Thymus (tissue), 11 donors: Measurements from ENCODE around the gene MAST2. TPM values are rescaled to one million over a fixed set of nuclear protein-coding genes. Genes with fewer than 3 reads are reported as not detected.
"Not testable (repeated sequence)": the region's sequence is repeated elsewhere in the genome, so short reads cannot be mapped to it uniquely, and the experiment has no call there.

ENCODE experiments used
- DNase-seq, 9 donors: peaks; one replicate each; pipeline ENCODE4 v3.0.0-alpha.2; 2013; ENCODE audit warnings: low spot score in 9 of 9, low read depth in 6 of 9, missing footprints in 1 of 9
- H3K27ac ChIP-seq, 2 donors: one replicate each; pipeline ENCODE4 v1.5.1; 2013; ENCODE audit warnings: control low read depth in 1 of 2, low read depth in 1 of 2, low read length in 1 of 2, mild to moderate bottlenecking in 1 of 2, moderate library complexity in 1 of 2
- H3K27me3 ChIP-seq, 2 donors: one replicate each; pipeline ENCODE4 v1.5.1; 2013; ENCODE audit warnings: low read length in 1 of 2; ENCODE audit not compliant: control insufficient read depth in 2 of 2, insufficient read depth in 1 of 2
- H3K36me3 ChIP-seq, 2 donors: one replicate each; pipeline ENCODE4 v1.5.1; 2013; ENCODE audit warnings: low read length in 1 of 2, mild to moderate bottlenecking in 1 of 2, moderate library complexity in 1 of 2; ENCODE audit not compliant: control insufficient read depth in 2 of 2, insufficient read depth in 2 of 2
- H3K4me1 ChIP-seq, 2 donors: one replicate each; pipeline ENCODE4 v1.5.1; 2013; ENCODE audit warnings: low read length in 2 of 2; ENCODE audit not compliant: control insufficient read depth in 2 of 2, insufficient read depth in 2 of 2
- H3K4me3 ChIP-seq, 2 donors: one replicate each; pipeline ENCODE4 v1.5.1; 2013; ENCODE audit warnings: low read length in 2 of 2, control low read depth in 1 of 2, mild to moderate bottlenecking in 1 of 2
- H3K9me3 ChIP-seq, 2 donors: one replicate each; pipeline ENCODE4 v1.5.1; 2013; ENCODE audit warnings: low read length in 1 of 2, mild to moderate bottlenecking in 1 of 2; ENCODE audit not compliant: control insufficient read depth in 2 of 2, insufficient read depth in 1 of 2
- WGBS: extraction: QIAGEN DNeasy Blood & Tissue Kit; methylation state at CpG from one replicate; pipeline ENCODE4 v1.1.7; 2013; 5-methylcytosine and 5-hydroxymethylcytosine counted together
- polyA plus RNA-seq: library from polyadenylated mRNA; stranded (reverse); fragments of 200-250 nt; gene quantifications from one replicate; pipeline ENCODE4 v1.2.3, GENCODE V29; 2013
- total RNA-seq: library from RNA; stranded (reverse); fragments of 120-200 nt; gene quantifications from one replicate; pipeline ENCODE4 v1.2.4, GENCODE V29; 2013
- donor health status: healthy.

Gene MAST2
- total and polyA plus RNA-seq, 2 donors: 3.4 to 8.8 TPM

DNA sequence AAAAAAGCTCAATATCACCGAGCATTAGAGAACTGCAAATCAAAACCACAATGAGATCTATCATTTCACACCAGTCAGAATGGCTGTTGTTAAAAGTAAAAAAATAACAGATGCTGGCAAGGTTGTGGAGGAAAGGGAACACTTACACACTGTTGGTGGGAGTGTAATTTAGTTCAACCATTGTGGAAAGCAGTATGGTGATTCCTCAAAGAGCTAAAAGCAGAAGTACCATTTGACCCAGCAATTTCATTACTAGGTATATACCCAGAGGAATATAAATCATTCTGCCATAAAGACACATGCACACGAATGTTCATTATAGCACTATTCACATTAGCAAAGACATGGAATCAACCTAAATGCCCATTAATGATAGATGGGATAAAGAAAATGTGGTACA is 146.1 kb downstream of the MAST2 start:
- H3K36me3 ChIP-seq, H3K4me3 ChIP-seq, H3K27ac ChIP-seq, H3K4me1 ChIP-seq, DNase-seq, H3K9me3 ChIP-seq, H3K27me3 ChIP-seq: not testable (repeated sequence)
- WGBS: 27% methylated on average over 2 of the region's 2 CpGs

GRCh38 chr1:45952072-45952471 is 148.7 kb downstream of the MAST2 start:
- H3K36me3 ChIP-seq: no peaks in the 10 kb centered on the region
- no peaks in the 10 kb centered on the region for H3K9me3 ChIP-seq
- DNase-seq: no peak
- H3K4me3 ChIP-seq: no peak overlapping the region
- H3K27ac ChIP-seq: no peak overlapping the region
- H3K4me1 ChIP-seq: no peaks in the 10 kb centered on the region
- 96% methylated on average over 2 of the region's 2 CpGs for WGBS
- H3K27me3 ChIP-seq: no peaks in the 10 kb centered on the region

DNA sequence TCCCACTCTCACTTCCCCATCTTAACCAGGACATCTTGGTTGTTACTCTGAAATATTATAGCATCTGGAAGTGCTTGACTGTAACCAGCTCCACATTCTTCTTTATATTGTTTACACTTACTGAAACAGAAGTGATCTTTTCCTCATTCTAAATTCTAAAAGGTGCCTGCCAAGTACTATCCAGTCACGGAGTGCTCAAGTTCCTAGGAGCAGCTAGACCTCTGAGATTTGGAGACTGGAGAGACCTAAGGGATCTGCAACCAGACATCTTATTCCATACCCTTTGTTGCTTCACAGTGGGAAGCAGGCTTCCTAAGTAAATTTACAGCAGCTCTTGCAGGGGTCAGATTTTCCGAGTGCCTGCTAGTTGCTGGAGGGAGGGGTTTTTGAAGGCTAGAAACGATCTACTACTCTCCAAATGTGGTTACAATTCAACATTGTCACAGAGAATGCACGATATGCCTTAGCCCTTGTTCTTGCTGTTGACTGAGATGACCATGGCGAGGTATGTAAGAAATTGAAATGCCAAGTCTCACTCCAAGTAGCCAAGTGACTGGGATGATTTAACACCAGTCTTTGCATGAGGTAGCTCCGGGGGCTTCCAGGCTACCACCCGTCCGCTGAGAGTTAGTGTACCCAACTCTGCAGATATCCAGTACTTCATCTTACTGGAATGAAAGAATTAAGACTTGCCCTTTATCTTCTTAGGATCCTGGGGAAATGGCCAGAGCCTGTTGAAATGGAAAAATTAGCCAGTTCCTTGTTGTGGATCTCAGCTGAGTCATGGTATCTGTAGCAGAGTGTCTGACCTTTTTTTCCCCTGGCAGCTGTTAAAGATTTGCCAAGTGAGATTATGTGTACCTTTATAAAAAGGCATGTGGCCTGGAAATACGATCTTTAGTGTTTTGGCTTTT is 150.8 kb downstream of the MAST2 start:
- H3K4me1 ChIP-seq: no peaks in the 10 kb centered on the region
- H3K36me3 ChIP-seq: no peaks in the 10 kb centered on the region
- WGBS: 89% methylated on average over 9 of the region's 9 CpGs
- DNase-seq: no peak
- no peaks in the 10 kb centered on the region for H3K9me3 ChIP-seq
- H3K27ac ChIP-seq: no peak overlapping the region
- no peak overlapping the region for H3K4me3 ChIP-seq
- H3K27me3 ChIP-seq: no peaks in the 10 kb centered on the region

- Histone ChIP-seq H3K27ac (no peak overlapping the region), H3K36me3 (no peaks in the 10 kb centered on the region)
- WGBS: 95% methylated on average over 2 of the region's 2 CpGs
Observed at GRCh38 chr1:45957684-45958083, 154.3 kb downstream of the MAST2 start.

GRCh38 chr1:45958317-45958716 is 154.9 kb downstream of the MAST2 start:
- Histone ChIP-seq H3K4me1 (no peaks in the 10 kb centered on the region), H3K27me3 (no peaks in the 10 kb centered on the region), H3K27ac (no peak overlapping the region), H3K36me3 (no peaks in the 10 kb centered on the region), H3K4me3 (no peak overlapping the region), H3K9me3 (no peaks in the 10 kb centered on the region)
- no peak for DNase-seq

More at GRCh38 chr1:45957684-45958083, 154.3 kb downstream of the MAST2 start:
- H3K4me3 ChIP-seq: no peak overlapping the region
- no peak for DNase-seq
- H3K27me3 ChIP-seq: no peaks in the 10 kb centered on the region
- H3K9me3 ChIP-seq: no peaks in the 10 kb centered on the region
- no peaks in the 10 kb centered on the region for H3K4me1 ChIP-seq

DNA sequence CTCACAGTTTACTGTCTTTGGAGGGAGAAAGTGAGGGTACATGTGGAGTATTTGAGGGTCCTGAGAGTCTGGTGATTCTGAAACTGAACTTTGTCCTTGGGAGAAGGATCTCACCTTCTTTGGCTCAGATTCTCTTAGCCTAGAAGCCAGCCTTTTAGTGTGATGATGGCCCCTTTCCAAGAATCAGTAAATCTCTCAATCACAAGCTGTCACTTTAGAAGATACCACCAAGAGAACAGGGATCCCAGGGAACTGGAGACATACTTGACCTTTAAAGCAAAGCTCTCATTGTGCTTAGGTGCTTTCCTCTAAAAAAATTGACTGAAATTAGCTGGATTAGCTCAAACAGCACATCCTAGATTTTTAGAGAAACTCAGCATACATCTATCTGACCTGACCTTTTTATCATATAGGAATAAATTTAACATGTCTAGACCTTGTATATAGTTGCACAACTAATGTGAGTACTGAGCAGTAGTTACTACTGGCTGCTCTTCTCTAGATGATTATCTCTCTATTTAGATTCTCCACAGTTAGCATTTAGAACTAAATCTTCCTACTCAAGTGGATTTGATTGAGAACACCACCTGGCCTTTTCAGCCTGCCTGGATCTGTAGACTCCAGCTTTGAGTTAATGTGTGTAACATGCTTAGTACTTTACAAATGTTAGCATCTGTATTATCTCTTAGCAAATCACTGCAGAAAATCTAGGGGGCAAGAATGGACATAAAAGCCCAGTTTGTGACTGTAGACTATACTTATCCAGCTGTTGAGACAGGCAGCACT is 157.7 kb downstream of the MAST2 start:
- no peak overlapping the region for H3K27ac ChIP-seq
- H3K4me1 ChIP-seq: no peaks in the 10 kb centered on the region
- H3K27me3 ChIP-seq: no peaks in the 10 kb centered on the region
- no peak for DNase-seq
- no peak overlapping the region for H3K4me3 ChIP-seq
- H3K9me3 ChIP-seq: no peaks in the 10 kb centered on the region
- H3K36me3 ChIP-seq: no peaks in the 10 kb centered on the region

DNA sequence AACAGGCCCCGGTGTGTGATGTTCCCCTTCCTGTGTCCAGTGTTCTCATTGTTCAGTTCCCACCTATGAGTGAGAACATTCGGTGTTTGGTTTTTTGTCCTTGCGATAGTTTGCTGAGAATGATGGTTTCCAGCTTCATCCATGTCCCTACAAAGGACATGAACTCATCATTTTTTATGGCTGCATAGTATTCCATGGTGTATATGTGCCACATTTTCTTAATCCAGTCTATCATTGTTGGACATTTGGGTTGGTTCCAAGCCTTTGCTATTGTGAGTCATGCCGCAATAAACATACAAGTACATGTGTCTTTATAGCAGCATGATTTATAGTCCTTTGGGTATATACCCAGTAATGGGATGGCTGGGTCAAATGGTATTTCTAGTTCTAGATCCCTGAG is 158.5 kb downstream of the MAST2 start:
- H3K36me3 ChIP-seq, H3K27ac ChIP-seq, H3K9me3 ChIP-seq, H3K4me1 ChIP-seq, H3K4me3 ChIP-seq, DNase-seq, H3K27me3 ChIP-seq: not testable (repeated sequence)
- 98% methylated on average over 4 of the region's 4 CpGs for WGBS

- WGBS: 97% methylated on average over 9 of the region's 9 CpGs
- Histone ChIP-seq H3K4me3 (no peak overlapping the region), H3K27me3 (no peaks in the 10 kb centered on the region), H3K27ac (no peak overlapping the region), H3K36me3 (no peaks in the 10 kb centered on the region), H3K9me3 (no peaks in the 10 kb centered on the region), H3K4me1 (peaks cover 1 to 5% of the 10 kb centered on the region in 2 donors)
- no peak for DNase-seq
Observed at GRCh38 chr1:45968941-45969666, 165.7 kb downstream of the MAST2 start.

- H3K4me1 ChIP-seq: peaks cover 4 to 5% of the 10 kb centered on the region in 2 donors
- H3K9me3 ChIP-seq: no peaks in the 10 kb centered on the region
- no peak for DNase-seq
- H3K27ac ChIP-seq: no peak overlapping the region
- no peaks in the 10 kb centered on the region for H3K36me3 ChIP-seq
- WGBS: 97% methylated on average over 3 of the region's 3 CpGs
- H3K27me3 ChIP-seq: no peaks in the 10 kb centered on the region
- no peak overlapping the region for H3K4me3 ChIP-seq
Observed at GRCh38 chr1:45969866-45970265, 166.5 kb downstream of the MAST2 start.
